Breast epithelium (tissue), 3 donors: Measurements from ENCODE around the gene TMEM170A.
"Not testable (repeated sequence)": the region's sequence is repeated elsewhere in the genome, so short reads cannot be mapped to it uniquely, and the experiment has no call there.

Experiments used
- POLR2A ChIP-seq: fragments of 450-650 bp; IDR thresholded peaks from one replicate; pipeline ENCODE4 v1.6.1; 2016; ENCODE audit warnings: antibody characterized with exemption, mild to moderate bottlenecking, moderate library complexity
- POLR2AphosphoS5 ChIP-seq, 3 donors: sonication (generic); formaldehyde crosslinking; IDR thresholded peaks; one replicate each; pipeline ENCODE4 v1.6.1; 2017; ENCODE audit warnings: antibody characterized with exemption in 3 of 3
- TF ChIP-seq, protein P1 (sequence below), 3 donors: fragments of 450-650 bp; IDR thresholded peaks; one replicate each; pipeline ENCODE4 v1.5.1; 2016 to 2017; ENCODE audit warnings: antibody characterized with exemption in 3 of 3, mild to moderate bottlenecking in 3 of 3, moderate library complexity in 3 of 3

DNA sequence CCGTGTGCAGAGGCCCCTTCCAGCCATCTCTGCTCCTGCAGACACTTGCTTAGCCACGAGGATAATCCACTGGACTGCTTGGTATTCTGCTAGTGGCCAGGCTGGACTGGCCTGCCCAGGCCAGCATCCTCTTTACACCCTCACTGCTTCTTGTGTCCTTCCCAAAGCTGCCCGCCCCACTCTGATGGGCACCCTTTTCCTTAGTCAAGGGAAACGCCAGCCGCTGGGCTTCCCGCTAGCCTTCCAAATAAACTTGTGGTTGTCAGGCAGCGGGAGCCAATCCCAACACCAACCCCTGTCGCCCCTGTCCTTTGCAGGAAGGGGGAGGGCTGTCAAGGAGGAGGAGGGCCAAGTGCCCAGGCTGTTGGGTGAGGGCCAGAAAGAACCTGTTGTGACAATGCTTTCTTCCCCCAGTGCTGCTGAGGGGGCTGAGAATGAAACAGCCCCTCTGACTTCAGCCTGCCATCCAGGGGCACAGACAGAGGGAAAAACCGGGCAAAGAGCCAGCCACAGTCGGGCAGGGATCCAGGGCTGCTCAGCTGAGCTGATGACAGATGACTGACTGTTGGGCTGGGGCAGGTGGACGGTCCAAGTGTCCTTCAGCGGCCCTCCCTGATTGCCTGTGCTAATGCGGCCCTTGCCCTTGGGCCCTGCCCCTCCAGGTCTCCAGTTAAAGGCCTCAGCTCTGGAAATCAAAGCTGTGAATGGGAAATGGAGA lies 34.3 kb upstream of the TMEM170A start:
- TF ChIP-seq, protein P1, sequence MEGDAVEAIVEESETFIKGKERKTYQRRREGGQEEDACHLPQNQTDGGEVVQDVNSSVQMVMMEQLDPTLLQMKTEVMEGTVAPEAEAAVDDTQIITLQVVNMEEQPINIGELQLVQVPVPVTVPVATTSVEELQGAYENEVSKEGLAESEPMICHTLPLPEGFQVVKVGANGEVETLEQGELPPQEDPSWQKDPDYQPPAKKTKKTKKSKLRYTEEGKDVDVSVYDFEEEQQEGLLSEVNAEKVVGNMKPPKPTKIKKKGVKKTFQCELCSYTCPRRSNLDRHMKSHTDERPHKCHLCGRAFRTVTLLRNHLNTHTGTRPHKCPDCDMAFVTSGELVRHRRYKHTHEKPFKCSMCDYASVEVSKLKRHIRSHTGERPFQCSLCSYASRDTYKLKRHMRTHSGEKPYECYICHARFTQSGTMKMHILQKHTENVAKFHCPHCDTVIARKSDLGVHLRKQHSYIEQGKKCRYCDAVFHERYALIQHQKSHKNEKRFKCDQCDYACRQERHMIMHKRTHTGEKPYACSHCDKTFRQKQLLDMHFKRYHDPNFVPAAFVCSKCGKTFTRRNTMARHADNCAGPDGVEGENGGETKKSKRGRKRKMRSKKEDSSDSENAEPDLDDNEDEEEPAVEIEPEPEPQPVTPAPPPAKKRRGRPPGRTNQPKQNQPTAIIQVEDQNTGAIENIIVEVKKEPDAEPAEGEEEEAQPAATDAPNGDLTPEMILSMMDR (IDR thresholded peaks at IDR 0.05), result not testable (repeated sequence)
- not testable (repeated sequence) for TF ChIP-seq POLR2A; POLR2AphosphoS5 (IDR thresholded peaks at IDR 0.05)
